OCI-LY3 (cell line): ENCODE measurements around the gene CLEC16A.

ENCODE experiments used
- H2AFZ ChIP-seq: fragments of 200-600, 300-600 bp; shearing (Covaris generic); 2 replicates; pipeline ENCODE4 v1.6.0; 2014; ENCODE audit warnings: antibody characterized with exemption, low read depth, low read length
- H3K27ac ChIP-seq: fragments of 200-600, 300-600 bp; sonication (generic); 2 replicates; pipeline ENCODE4 v1.5.1; 2014; ENCODE audit warnings: mild to moderate bottlenecking, low read length, moderate library complexity, mixed read lengths
- H3K27me3 ChIP-seq: fragments of 200-600, 300-600 bp; sonication (generic); 2 replicates; pipeline ENCODE4 v1.6.1; 2014; ENCODE audit warnings: low read depth, low read length, mixed read lengths
- H3K36me3 ChIP-seq: fragments of 200-600, 300-600 bp; sonication (generic); replicated peaks from 2 replicates; pipeline ENCODE3; 2014; ENCODE audit warnings: low read depth, low read length, mixed read lengths
- H3K4me1 ChIP-seq: fragments of 300-600, 200-600 bp; sonication (generic); 2 replicates; pipeline ENCODE4 v1.6.1; 2014; ENCODE audit warnings: low read length, mixed read lengths
- H3K4me2 ChIP-seq: fragments of 200-600, 300-600 bp; sonication (generic); 2 replicates; pipeline ENCODE4 v1.6.1; 2014; ENCODE audit warnings: low read length, mixed read lengths
- H3K4me3 ChIP-seq: fragments of 300-600, 200-600 bp; sonication (generic); 2 replicates; pipeline ENCODE4 v1.5.1; 2014; ENCODE audit warnings: antibody characterized with exemption, mild to moderate bottlenecking, low read length, moderate library complexity
- H3K79me2 ChIP-seq: fragments of 300-600, 200-600 bp; shearing (Covaris generic); 2 replicates; pipeline ENCODE4 v1.6.1; 2014; ENCODE audit warnings: mild to moderate bottlenecking, low read length, mixed read lengths
- H3K9ac ChIP-seq: fragments of 300-600, 200-600 bp; shearing (Covaris generic); 2 replicates; pipeline ENCODE4 v1.6.0; 2014; ENCODE audit warnings: mild to moderate bottlenecking, low read length, moderate library complexity
- H3K9me3 ChIP-seq: fragments of 200-600, 300-600 bp; shearing (Covaris generic); 2 replicates; pipeline ENCODE4 v1.6.1; 2014; ENCODE audit warnings: low read length, mixed read lengths; ENCODE audit not compliant: insufficient read depth
- H4K20me1 ChIP-seq: fragments of 200-600, 300-600 bp; sonication (generic); 2 replicates; pipeline ENCODE4 v1.6.1; 2016; ENCODE audit warnings: low read length, mixed read lengths; ENCODE audit not compliant: insufficient read depth
- CTCF ChIP-seq: fragments of 200-600, 300-600 bp; sonication (generic); IDR thresholded peaks from 2 replicates; pipeline ENCODE4 v1.5.1; 2014; ENCODE audit warnings: antibody characterized with exemption, low read length, low read depth
- EZH2phosphoT487 ChIP-seq: fragments of 200-600 bp; shearing (Covaris generic); IDR thresholded peaks from 2 replicates; pipeline ENCODE4 v1.6.1; 2018; ENCODE audit warnings: antibody characterized with exemption, mixed run types, low read depth

Gene CLEC16A

GRCh38 chr16:11004973-11005610 is 60.7 kb downstream of the CLEC16A start:
- Histone ChIP-seq H3K4me1 (peaks cover 9% of the 10 kb centered on the region), H3K27ac (no peak overlapping the region)

GRCh38 chr16:11005611-11005975 is 61.2 kb downstream of the CLEC16A start:
- Histone ChIP-seq H3K4me1 (peaks cover 9% of the 10 kb centered on the region), H3K9me3 (no peaks in the 10 kb centered on the region), H3K4me3 (no peak overlapping the region), H3K9ac (no peak overlapping the region), H3K4me2 (no peak overlapping the region), H3K79me2 (no peaks in the 10 kb centered on the region), H3K36me3 (peaks cover 6% of the 10 kb centered on the region), H2AFZ (no peak overlapping the region), H3K27ac (no peak overlapping the region), H3K27me3 (no peaks in the 10 kb centered on the region), H4K20me1 (no peaks in the 10 kb centered on the region)
- TF ChIP-seq EZH2phosphoT487, result no peak
- no peak for TF ChIP-seq CTCF

More at GRCh38 chr16:11004973-11005610, 60.7 kb downstream of the CLEC16A start:
- H4K20me1 ChIP-seq, result no peaks in the 10 kb centered on the region
- no peaks in the 10 kb centered on the region for H3K27me3 ChIP-seq
- H3K36me3 ChIP-seq, result peaks cover 6% of the 10 kb centered on the region
- TF ChIP-seq EZH2phosphoT487 (no peak), CTCF (no peak)
- H3K4me2 ChIP-seq, result no peak overlapping the region
- no peaks in the 10 kb centered on the region for H3K9me3 ChIP-seq
- H3K79me2 ChIP-seq, result no peaks in the 10 kb centered on the region
- no peak overlapping the region for H3K4me3 ChIP-seq
- H2AFZ ChIP-seq, result no peak overlapping the region
- H3K9ac ChIP-seq, result no peak overlapping the region

- Histone ChIP-seq H3K4me1 (peaks cover 9% of the 10 kb centered on the region), H3K4me2 (peak overlapping the region; percentile 35; the same call in 1 of the 2 replicates), H3K4me3 (no peak overlapping the region), H4K20me1 (no peaks in the 10 kb centered on the region), H2AFZ (no peak overlapping the region), H3K27me3 (no peaks in the 10 kb centered on the region), H3K36me3 (peaks cover 9% of the 10 kb centered on the region), H3K79me2 (no peaks in the 10 kb centered on the region), H3K27ac (no peak overlapping the region), H3K9ac (no peak overlapping the region), H3K9me3 (no peaks in the 10 kb centered on the region)
- TF ChIP-seq CTCF (no peak), EZH2phosphoT487 (no peak)
Observed at GRCh38 chr16:11006656-11007055, 62.3 kb downstream of the CLEC16A start.

GRCh38 chr16:11007714-11008280 is 63.4 kb downstream of the CLEC16A start:
- H3K9me3 ChIP-seq, result no peaks in the 10 kb centered on the region
- no peak overlapping the region for H3K27ac ChIP-seq
- no peak overlapping the region for H3K4me2 ChIP-seq
- H3K36me3 ChIP-seq, result peaks cover 10% of the 10 kb centered on the region
- H3K9ac ChIP-seq, result no peak overlapping the region
- H3K4me1 ChIP-seq, result peaks cover 9% of the 10 kb centered on the region
- H4K20me1 ChIP-seq, result no peaks in the 10 kb centered on the region
- no peaks in the 10 kb centered on the region for H3K27me3 ChIP-seq
- no peak overlapping the region for H2AFZ ChIP-seq
- H3K79me2 ChIP-seq, result no peaks in the 10 kb centered on the region
- H3K4me3 ChIP-seq, result no peak overlapping the region
- TF ChIP-seq EZH2phosphoT487 (no peak), CTCF (no peak)
